ENCODE data around the gene RNU1-1.
"Not testable (repeated sequence)": the region's sequence is repeated elsewhere in the genome, so short reads cannot be mapped to it uniquely, and the experiment has no call there.

- TF ChIP-seq, protein P1, sequence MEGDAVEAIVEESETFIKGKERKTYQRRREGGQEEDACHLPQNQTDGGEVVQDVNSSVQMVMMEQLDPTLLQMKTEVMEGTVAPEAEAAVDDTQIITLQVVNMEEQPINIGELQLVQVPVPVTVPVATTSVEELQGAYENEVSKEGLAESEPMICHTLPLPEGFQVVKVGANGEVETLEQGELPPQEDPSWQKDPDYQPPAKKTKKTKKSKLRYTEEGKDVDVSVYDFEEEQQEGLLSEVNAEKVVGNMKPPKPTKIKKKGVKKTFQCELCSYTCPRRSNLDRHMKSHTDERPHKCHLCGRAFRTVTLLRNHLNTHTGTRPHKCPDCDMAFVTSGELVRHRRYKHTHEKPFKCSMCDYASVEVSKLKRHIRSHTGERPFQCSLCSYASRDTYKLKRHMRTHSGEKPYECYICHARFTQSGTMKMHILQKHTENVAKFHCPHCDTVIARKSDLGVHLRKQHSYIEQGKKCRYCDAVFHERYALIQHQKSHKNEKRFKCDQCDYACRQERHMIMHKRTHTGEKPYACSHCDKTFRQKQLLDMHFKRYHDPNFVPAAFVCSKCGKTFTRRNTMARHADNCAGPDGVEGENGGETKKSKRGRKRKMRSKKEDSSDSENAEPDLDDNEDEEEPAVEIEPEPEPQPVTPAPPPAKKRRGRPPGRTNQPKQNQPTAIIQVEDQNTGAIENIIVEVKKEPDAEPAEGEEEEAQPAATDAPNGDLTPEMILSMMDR (IDR thresholded peaks at IDR 0.05): not testable (repeated sequence)
- TF ChIP-seq EZH2 (IDR thresholded peaks at IDR 0.05; ENCODE audit: borderline replicate concordance, insufficient read depth, low read depth, low read length, poor library complexity, severe bottlenecking): not testable (repeated sequence)
These were observed 21.8 kb upstream of the RNU1-1 start for GRCh38 chr1:16535898-16536297.
